Vagina (tissue), 2 donors: Measurements from ENCODE around the gene TNIK.

Source experiments
- CTCF ChIP-seq, 3 experiments: fragments of 450-650 bp in 2 of 3; fragments of 200-600 bp in 1 of 3; sonication (generic) in 1 of 3; IDR thresholded peaks; one replicate each; pipeline ENCODE4 v1.5.1; 2017 to 2019; ENCODE audit warnings: antibody characterized with exemption in 3 of 3, mild to moderate bottlenecking in 2 of 3, moderate library complexity in 2 of 3
- POLR2A ChIP-seq, 2 donors: fragments of 450-650 bp; IDR thresholded peaks; one replicate each; pipeline ENCODE4 v1.6.1; 2017; ENCODE audit warnings: antibody characterized with exemption in 2 of 2, mild to moderate bottlenecking in 2 of 2, moderate library complexity in 2 of 2
- POLR2AphosphoS5 ChIP-seq, 2 donors: sonication (generic); formaldehyde crosslinking; IDR thresholded peaks; one replicate each; pipeline ENCODE4 v1.9.0; 2017; ENCODE audit warnings: antibody characterized with exemption in 2 of 2, mild to moderate bottlenecking in 2 of 2, low read depth in 1 of 2; ENCODE audit not compliant: insufficient read depth in 1 of 2

- TF ChIP-seq CTCF (IDR thresholded peaks at IDR 0.05) (no peak), POLR2AphosphoS5 (IDR thresholded peaks at IDR 0.05; ENCODE audit: insufficient read depth in 1 of 2, low read depth in 1 of 2) (no peak), POLR2A (IDR thresholded peaks at IDR 0.05) (no peak)
Measured at GRCh38 chr3:171256445-171257250, 203.6 kb downstream of the TNIK start.
